Endothelial cell of umbilical vein (primary cell): ENCODE measurements around the gene AIF1. TPM values are rescaled to one million over a fixed set of nuclear protein-coding genes. Genes with fewer than 3 reads are reported as not detected.

Experiments used
- BruUV-seq: library from RNA; stranded (reverse); fragments of 400-500 nt; replicated peaks from 2 replicates; lab custom pipeline; 2021; lab: Mats Ljungman, UMichigan
- CTCF ChIA-PET: fragments of 300-600, 350-600 bp; sonication (Branson Sonifier 250); formaldehyde crosslinking; loops from one replicate; lab custom pipeline; 2021; ENCODE audit warnings: antibody characterized with exemption, inconsistent platforms; lab: Charles Lee
- POLR2A ChIA-PET: fragments of 300-600, 350-600 bp; sonication (Branson Sonifier 250); formaldehyde crosslinking; loops from one replicate; lab custom pipeline; 2021; ENCODE audit warnings: antibody characterized with exemption, inconsistent platforms; lab: Charles Lee
- DNase-seq: peaks from one replicate; pipeline ENCODE4 v3.0.0-alpha.2; 2011; ENCODE audit warnings: low read depth, low spot score
- FAIRE-seq: peaks from 2 replicates; lab custom pipeline; 2011; peaks lifted over from hg19 to GRCh38; lab: Jason Lieb, UNC
- H2AFZ ChIP-seq: 2 replicates; pipeline ENCODE4 v1.6.0; 2012; ENCODE audit warnings: low read depth, low read length, control low read depth, inconsistent platforms
- H3K27ac ChIP-seq: 2 replicates; pipeline ENCODE4 v1.5.1; 2011; ENCODE audit warnings: low read depth, mild to moderate bottlenecking, control low read depth, low read length, moderate library complexity; ENCODE audit not compliant: insufficient read depth
- H3K27me3 ChIP-seq, 2 experiments: 2 replicates each; pipeline versions ENCODE4 v1.6.0 to v1.6.1; 2011; ENCODE audit warnings: low read length in 2 of 2, mixed read lengths in 1 of 2; ENCODE audit not compliant: control insufficient read depth in 2 of 2, insufficient read depth in 2 of 2
- H3K36me3 ChIP-seq, 2 experiments: 2 replicates in 1 of 2; 3 replicates in 1 of 2; pipeline ENCODE4 v1.5.1; 2011; ENCODE audit warnings: low read length in 2 of 2, mild to moderate bottlenecking in 1 of 2, moderate library complexity in 1 of 2; ENCODE audit not compliant: control insufficient read depth in 2 of 2, insufficient read depth in 2 of 2; ENCODE audit errors: extremely low read depth in 1 of 2
- H3K4me1 ChIP-seq: 3 replicates; pipeline ENCODE4 v1.5.1; 2011; ENCODE audit warnings: mild to moderate bottlenecking, low read length; ENCODE audit not compliant: control insufficient read depth, insufficient read depth; ENCODE audit errors: extremely low read depth
- H3K4me2 ChIP-seq: 2 replicates; pipeline ENCODE4 v1.6.1; 2011; ENCODE audit warnings: low read length, control low read depth, mixed read lengths; ENCODE audit not compliant: insufficient read depth
- H3K4me3 ChIP-seq, 3 experiments: fragments of 200-600 bp in 1 of 3; sonication (generic), shearing (Covaris generic) in 1 of 3; replicated peaks in 1 of 3; 2 replicates each; pipeline ENCODE4 v1.5.1; 2011 to 2016; ENCODE audit warnings: control low read depth in 3 of 3, low read length in 3 of 3, mild to moderate bottlenecking in 2 of 3, inconsistent platforms in 1 of 3, low read depth in 1 of 3, moderate library complexity in 1 of 3; ENCODE audit not compliant: insufficient read depth in 1 of 3
- H3K79me2 ChIP-seq: 2 replicates; pipeline ENCODE4 v1.6.0; 2012; ENCODE audit warnings: low read length, inconsistent platforms; ENCODE audit not compliant: control insufficient read depth, insufficient read depth
- H3K9ac ChIP-seq: replicated peaks from 2 replicates; pipeline ENCODE3; 2011; ENCODE audit warnings: low read length, control low read depth; ENCODE audit not compliant: insufficient read depth; ENCODE audit errors: extremely low read depth
- H3K9me1 ChIP-seq: replicated peaks from 3 replicates; pipeline ENCODE4 v1.6.0; 2011; ENCODE audit warnings: mild to moderate bottlenecking, low read length; ENCODE audit not compliant: control insufficient read depth, insufficient read depth; ENCODE audit errors: extremely low read depth
- H3K9me3 ChIP-seq: replicated peaks from 2 replicates; pipeline ENCODE4 v1.5.1; 2012; ENCODE audit warnings: low read length, inconsistent platforms; ENCODE audit not compliant: control insufficient read depth, insufficient read depth
- H4K20me1 ChIP-seq: replicated peaks from 2 replicates; pipeline ENCODE3; 2011; ENCODE audit warnings: mild to moderate bottlenecking, low read length; ENCODE audit not compliant: control insufficient read depth, insufficient read depth; ENCODE audit errors: extremely low read depth
- CTCF ChIP-seq, 2 donors: IDR thresholded peaks; 1 replicate in 1 of 2; 2 replicates in 1 of 2; pipeline ENCODE4 v1.5.1; 2011; ENCODE audit warnings: low read length in 2 of 2, mild to moderate bottlenecking in 2 of 2, moderate library complexity in 2 of 2, control low read depth in 1 of 2, inconsistent platforms in 1 of 2, low read depth in 1 of 2; ENCODE audit not compliant: insufficient read depth in 1 of 2; ENCODE audit errors: extremely low read depth in 1 of 2
- FOS ChIP-seq: IDR thresholded peaks from 2 replicates; pipeline ENCODE4 v1.6.1; 2011; ENCODE audit warnings: mild to moderate bottlenecking, low read length, moderate library complexity, borderline replicate concordance; ENCODE audit not compliant: insufficient read depth
- GATA2 ChIP-seq: IDR thresholded peaks from 2 replicates; pipeline ENCODE4 v1.7.0; 2011; ENCODE audit warnings: low read depth, mild to moderate bottlenecking, moderate library complexity, mixed read lengths, low read length; ENCODE audit not compliant: insufficient read length, insufficient read depth
- MAX ChIP-seq: IDR thresholded peaks from 2 replicates; pipeline ENCODE4 v1.6.1; 2011; ENCODE audit not compliant: insufficient read depth, insufficient read length
- MYC ChIP-seq: IDR thresholded peaks from one replicate; pipeline ENCODE4 v1.6.1; 2011; ENCODE audit warnings: mild to moderate bottlenecking, low read depth, low read length
- POLR2A ChIP-seq: IDR thresholded peaks from 2 replicates; pipeline ENCODE4 v1.6.1; 2012; ENCODE audit warnings: low read depth, mild to moderate bottlenecking, control low read depth, low read length
- POLR2AphosphoS5 ChIP-seq: IDR thresholded peaks from 2 replicates; pipeline ENCODE4 v1.6.1; 2012; ENCODE audit warnings: low read depth, mild to moderate bottlenecking, control low read depth, low read length, moderate library complexity; ENCODE audit not compliant: insufficient read depth
- dilution Hi-C: fragments of 300-500 bp; cut with MboI; formaldehyde crosslinking; loops from one replicate; pipeline ENCODE4 v1.15.0; 2019; ENCODE audit warnings: low sequenced_read_pairs; ENCODE audit not compliant: extremely low pct_ligation_motif_present
- intact Hi-C: fragments of 100-400 bp; cut with micrococcal nuclease; formaldehyde crosslinking; loops from one replicate; pipeline ENCODE4 v1.10.0; 2022
- polyA plus RNA-seq, 4 experiments: library from polyadenylated mRNA; depleted of rRNA in 3 of 4; stranded (reverse) in 3 of 4; unstranded in 1 of 4; fragments of >200 nt; gene quantifications; 2 replicates each; pipeline versions ENCODE4 v1.2.1 to v1.2.3, GENCODE V29; 2011 to 2012; ENCODE audit warnings: missing spikeins in 1 of 4
- total RNA-seq: library from RNA; stranded (reverse); gene quantifications from 2 replicates; pipeline ENCODE4 v1.2.3, GENCODE V29; 2021

Gene AIF1
- total and polyA plus RNA-seq, 2 donors (not counting 3 experiments of a cell fraction or from before 2014, with no cell fraction given) = not detected

GRCh38 chr6:31620586-31621319 lies 5.7 kb downstream of the AIF1 start, which contains the start of gene PRRC2A:
PRRC2A (plus strand) TSS chr6:31620715; CDS start chr6:31622790, 2,075 bp downstream.
- H3K79me2 ChIP-seq = peaks cover 48% of the 10 kb centered on the region
- peak within 1 kb of the TSS; percentile 99 for H3K9ac ChIP-seq
- H3K4me3 ChIP-seq = peak within 1 kb of the TSS; percentile 80 to 99 (median 95)
- BruUV-seq = no TSS peak
- peak within 1 kb of the TSS; percentile 92 for H3K4me2 ChIP-seq
- no peaks in the 10 kb centered on the region for H3K9me1 ChIP-seq
- DNase-seq (no peak), FAIRE-seq (peak; percentile 38)
- no peaks in the 10 kb centered on the region for H4K20me1 ChIP-seq
- peaks cover 13% of the 10 kb centered on the region for H3K4me1 ChIP-seq
- H2AFZ ChIP-seq = peak within 1 kb of the TSS; percentile 65
- CTCF ChIA-PET = interaction anchor here (0.9 to 3.9 kb wide), 4 partner anchors 19 to 70 kb away, joined by 3 to 18 read pairs (median 4); partner anchors contain the start of gene BAG6
- H3K27me3 ChIP-seq = no peaks in the 10 kb centered on the region
- no peaks in the 10 kb centered on the region for H3K9me3 ChIP-seq
- intact Hi-C loops (loop anchor here (1.0 to 5.0 kb wide), 10 partner anchors 32 to 243 kb away; partner anchors contain the start of genes ABHD16A, BAG6, DDX39B and HSPA1B), dilution Hi-C loops (no loop called here)
- POLR2A ChIA-PET = interaction anchor here (1.1 to 2.2 kb wide), 4 partner anchors 13 to 78 kb away, joined by 3 to 4 read pairs (median 3); partner anchors contain the start of gene C6orf47
- H3K27ac ChIP-seq = peak within 1 kb of the TSS; percentile 95
- H3K36me3 ChIP-seq = peaks cover 15 to 21% of the 10 kb centered on the region in 2 experiments
- TF ChIP-seq MAX (no peak), CTCF (IDR thresholded peaks at IDR 0.05; ENCODE audit: extremely low read depth in 1 of 2, insufficient read depth in 1 of 2, low read depth in 1 of 2, low read length in 2 of 2) (no peak), POLR2A (peak; percentile 86), MYC (peak; percentile 32), GATA2 (no peak), POLR2AphosphoS5 (peak; percentile 78), FOS (no peak)
